EH (cell line): ENCODE measurements around the gene TXNL4A.
"Not testable (repeated sequence)": the region's sequence is repeated elsewhere in the genome, so short reads cannot be mapped to it uniquely, and the experiment has no call there.

Experiments
- DNase-seq: peaks from one replicate; pipeline ENCODE4 v3.0.0-alpha.2; 2015; ENCODE audit warnings: low read depth

The TXNL4A gene

DNA sequence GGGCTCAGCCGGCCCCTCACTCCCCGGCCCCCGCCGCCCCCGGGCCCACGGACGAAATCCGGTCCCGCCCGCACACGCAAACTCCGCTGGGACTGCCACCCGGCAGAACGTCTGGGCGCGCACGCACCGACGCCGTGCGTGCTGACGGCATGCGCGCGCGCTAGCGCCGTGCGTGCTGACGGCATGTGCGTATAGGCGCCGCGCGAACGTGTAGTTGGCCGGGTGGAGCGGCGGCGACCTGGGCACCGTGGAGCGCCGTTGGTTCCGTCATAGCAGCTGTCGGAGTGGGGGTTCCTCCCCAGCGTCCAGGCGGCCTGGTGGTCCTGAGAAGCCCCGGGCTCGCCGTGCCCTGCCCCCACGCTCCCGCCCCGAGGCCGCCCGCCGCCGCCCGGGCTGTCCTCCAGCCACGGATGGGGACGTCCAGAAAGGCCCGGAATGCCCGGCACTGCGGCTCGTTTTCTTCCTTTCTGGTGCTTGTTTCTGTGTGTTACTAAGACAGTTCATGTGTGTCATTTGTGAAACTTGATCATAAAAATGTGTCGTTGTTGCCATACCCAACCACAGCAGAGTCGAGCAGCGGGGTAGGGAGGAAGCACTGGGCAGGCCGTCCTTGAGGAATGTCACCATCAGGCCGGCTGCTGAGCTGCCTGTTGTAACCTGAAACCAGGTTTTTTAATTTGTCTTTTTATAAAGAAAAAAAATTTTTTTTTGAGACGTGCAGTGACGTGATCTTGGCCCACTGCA is at the start of gene TXNL4A:
TXNL4A (minus strand) TSS at position 113 of the 744 bp plus-strand sequence. CDS start 171 bp downstream, outside the sequence.
- peak; percentile 84 for DNase-seq

DNA sequence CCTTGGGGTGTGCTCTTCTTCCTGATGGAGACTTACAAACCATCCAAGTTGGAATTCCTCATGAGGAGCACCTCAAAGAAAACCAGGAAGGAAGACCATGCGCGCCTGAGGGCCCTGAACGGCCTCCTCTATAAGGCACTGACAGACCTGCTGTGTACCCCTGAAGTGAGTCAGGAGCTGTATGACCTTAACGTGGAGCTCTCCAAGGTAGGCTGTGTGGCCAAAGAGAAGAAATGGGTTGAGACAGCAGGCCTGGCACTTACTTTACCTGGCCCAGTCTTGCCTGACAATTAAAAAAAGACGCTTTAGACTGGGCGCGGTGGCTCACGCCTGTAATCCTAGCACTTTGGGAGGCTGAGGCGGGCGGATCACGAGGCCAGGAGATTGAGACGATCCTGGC is 48.9 kb upstream of the TXNL4A start:
- no peak for DNase-seq

GRCh38 chr18:80035997-80036396 is 47.6 kb upstream of the TXNL4A start:
- no peak for DNase-seq

- DNase-seq, result peak; percentile 9
Observed at GRCh38 chr18:80034852-80035406, 46.6 kb upstream of the TXNL4A start.

- DNase-seq, result peak; percentile 98
Observed at GRCh38 chr18:80034068-80034851, 45.9 kb upstream of the TXNL4A start, which contains the start of gene RBFA. Gene RBFA, plus strand, starts transcription at chr18:80034434. Its CDS starts 62 bp downstream, at chr18:80034496.

- no peak for DNase-seq
Observed at GRCh38 chr18:80033181-80034067, 45.1 kb upstream of the TXNL4A start.

DNA sequence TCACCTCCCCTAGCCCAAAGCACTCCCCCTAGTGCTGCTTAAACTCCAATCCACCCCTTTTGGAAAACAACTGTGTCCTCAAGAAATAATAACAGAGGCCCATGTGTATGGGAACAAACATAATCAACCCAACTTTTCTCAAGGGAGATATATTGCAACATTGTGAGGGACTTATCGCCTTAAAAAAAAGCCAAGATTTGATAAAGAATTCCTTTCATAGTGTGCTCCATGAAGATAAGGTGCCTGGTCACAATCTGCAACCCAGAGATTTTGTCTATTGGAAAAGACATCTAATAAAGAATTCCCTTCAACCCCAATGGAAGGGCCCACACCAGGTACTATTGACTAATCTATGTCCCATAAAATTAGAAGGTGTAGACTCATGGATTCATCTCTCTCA is 41.3 kb upstream of the TXNL4A start:
- no peak for DNase-seq

- DNase-seq, result peak; percentile 87
Observed at GRCh38 chr18:80027719-80028118, 39.4 kb upstream of the TXNL4A start.

GRCh38 chr18:80026363-80026762 is 38.0 kb upstream of the TXNL4A start:
- DNase-seq, result no peak

- DNase-seq, result no peak
Observed at GRCh38 chr18:80023173-80023572, 34.8 kb upstream of the TXNL4A start.

DNA sequence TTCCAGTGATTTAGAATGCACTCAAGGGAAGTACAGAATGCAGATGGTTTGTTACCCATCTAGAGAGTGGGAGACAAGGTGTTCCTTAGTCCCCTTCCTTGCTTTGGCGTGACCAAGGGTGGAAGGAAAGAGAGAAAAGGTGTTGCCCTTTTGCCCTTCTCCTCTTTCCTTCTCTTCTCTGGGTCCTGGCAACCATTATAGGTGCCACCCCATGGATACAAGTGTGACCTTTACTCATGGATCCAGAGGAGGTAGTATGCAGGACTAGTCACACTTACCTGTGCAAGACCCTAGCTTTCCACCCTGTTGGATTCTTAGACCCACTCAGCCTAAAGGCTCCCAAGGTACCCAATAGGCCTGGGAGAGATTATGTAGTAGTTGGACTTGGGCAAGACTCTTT is 34.2 kb upstream of the TXNL4A start:
- no peak for DNase-seq

DNA sequence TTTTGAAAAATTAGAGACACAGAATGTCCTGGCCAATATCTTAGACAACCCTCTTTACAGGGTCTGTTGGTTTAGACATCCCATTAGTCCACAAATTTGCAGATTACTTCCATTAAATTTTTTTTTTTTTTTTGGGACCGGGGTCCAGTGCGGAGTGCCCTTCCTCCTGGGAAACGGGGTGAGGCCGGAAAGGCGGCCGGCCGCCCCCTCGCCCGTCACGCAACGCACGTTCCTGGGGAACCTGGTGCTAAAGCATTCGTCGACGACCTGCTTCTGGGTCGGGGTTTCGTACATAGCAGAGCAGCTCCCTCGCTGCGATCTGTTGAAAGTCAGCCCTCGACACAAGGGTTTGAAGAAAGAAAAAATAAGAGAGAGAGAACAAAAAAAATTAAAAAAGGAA is 24.4 kb upstream of the TXNL4A start:
- no peak for DNase-seq

DNA sequence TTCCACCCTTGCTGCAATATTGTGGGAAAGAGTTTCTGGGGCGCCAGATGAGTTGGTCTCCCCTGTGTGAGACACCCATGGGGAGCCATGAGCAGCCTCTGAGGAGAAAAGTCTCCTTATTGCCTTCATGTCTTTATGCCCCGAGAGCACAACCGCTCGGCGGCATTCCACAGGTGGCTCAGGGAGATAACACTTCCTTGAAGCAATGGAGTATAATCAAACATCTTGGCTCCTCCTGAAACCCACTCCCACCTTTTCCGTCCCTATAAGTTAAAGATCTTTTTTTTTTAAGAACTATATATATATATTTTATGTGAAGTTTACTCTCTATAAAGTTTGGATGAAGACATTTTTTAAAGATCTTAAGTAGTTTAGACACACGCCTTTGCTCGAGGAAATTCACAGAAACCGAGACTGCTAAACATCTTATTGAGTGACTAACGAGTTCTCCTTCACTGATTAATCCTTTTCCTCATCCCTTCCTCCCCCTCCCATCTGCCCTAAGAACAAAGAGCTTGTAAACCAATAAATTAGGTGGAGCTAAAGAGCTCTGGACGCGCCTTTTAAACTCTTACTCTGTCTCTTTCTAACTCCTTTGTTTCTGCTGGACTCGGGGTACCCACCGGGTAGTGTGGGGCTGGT is 23.3 kb upstream of the TXNL4A start:
- DNase-seq, result not testable (repeated sequence)

GRCh38 chr18:80010551-80010906 is 22.2 kb upstream of the TXNL4A start:
- no peak for DNase-seq

GRCh38 chr18:80009661-80010550 is 21.5 kb upstream of the TXNL4A start:
- peak; percentile 99 for DNase-seq

DNA sequence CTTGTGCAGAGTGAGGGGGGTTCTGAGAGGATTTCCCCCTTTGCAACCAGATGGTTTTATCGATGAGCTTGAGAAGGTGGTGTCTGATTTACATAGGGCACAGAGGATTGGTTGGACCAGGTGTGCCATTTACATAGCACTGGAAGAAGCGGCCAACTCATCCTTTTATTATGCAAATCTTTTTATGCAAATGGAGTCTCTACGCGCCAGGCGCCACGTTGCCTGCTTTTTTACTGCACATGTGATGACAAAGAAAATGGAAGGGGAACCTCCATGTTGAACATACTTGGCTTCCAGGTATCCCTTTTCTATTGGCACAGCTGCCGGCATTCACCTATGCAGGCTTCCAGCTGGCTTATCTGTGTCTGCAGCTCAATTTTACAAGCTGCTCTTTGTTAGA is 18.4 kb upstream of the TXNL4A start:
- DNase-seq, result no peak

DNA sequence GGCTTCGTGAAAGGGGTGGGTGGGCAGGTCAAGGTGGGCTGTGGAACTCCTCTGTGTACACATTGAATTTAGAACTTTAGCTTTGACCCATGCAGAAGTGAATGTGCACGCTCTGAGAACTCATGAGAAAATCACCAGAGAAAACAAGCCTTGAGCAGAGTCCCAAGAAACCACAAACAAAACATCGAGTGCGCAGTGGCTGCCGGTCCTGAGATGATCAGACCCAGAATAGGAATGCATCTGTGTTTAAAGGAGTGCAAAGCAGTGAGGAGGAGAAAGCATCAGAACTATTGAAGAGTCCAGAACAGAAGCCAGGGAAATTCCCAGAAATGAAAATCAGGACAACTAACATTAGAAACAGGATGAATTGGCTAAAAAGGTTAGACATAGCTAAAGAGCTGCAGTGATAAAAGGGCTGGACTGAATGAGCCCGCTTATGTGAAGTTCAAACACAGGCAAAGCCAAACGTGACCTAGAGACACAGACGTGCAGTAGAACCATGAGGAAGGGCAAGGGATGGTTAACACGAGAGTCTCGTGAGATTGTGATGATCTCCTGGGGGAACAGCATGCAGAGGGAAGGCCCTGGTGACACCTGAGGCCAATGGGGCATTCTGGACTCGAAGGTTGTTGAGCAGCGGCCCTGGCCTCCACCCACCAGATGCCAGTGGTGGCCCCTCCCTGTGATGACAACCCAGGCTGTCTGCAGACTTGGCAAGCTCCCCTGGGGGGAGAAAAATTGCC is 16.4 kb upstream of the TXNL4A start:
- DNase-seq, result no peak

DNA sequence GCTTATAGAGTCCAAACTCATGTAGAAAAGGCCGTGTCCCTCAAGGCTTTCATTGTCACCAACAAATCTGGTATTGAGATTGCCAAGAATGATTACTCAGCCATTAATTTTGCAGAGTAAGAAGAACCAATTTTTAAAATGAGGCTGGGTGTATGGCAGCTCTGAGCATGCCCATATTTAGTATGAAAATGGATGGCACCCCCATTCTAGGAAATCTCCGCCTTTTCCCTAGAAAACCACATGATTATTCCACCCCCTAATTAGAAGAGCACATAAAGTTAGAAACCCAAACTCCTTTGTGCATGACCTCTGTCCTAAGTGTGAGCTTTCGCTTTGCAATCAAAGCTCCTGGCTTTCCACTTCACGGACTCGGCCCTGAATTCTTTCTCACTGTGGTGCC is 14.1 kb upstream of the TXNL4A start:
- DNase-seq, result peak; percentile 5

DNA sequence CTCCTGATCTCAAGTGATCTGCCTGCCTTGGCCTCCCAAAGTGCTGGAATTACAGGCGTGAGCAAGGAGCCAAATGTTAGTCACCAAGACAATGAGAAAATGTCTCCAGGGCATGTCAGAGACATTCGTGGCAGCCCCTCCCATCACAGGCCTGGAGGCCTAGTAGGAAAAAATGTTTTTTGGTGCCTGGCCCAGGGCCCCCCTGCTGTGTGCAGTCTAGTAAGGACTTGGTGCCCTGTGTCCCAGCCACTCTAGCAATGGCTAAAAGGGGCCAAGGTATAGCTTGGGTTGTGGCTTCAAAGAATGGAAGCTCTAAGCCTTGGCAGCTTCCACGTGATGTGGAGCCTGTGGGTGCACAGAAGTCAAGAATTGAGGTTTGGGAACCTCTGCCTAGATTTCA is 12.5 kb upstream of the TXNL4A start:
- DNase-seq, result no peak

DNA sequence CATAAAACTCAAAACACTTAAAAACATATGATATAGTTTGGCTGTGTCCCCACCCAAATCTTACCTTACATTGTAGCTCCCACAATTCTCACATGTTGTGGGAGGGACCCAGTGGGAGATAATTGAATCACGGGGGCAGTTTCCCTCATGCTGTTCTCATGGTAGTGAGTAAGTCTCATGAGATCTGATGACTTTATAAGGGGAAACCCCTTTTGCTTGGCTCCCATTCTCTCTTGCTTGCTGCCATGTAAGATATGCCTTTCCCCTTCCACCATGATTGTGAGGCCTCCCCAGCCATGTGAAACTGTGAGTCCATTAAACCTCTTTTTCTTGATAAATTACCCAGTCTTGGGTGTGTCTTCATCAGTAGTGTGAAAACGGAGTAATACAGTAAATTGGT is 11.3 kb upstream of the TXNL4A start:
- not testable (repeated sequence) for DNase-seq
